ENCODE data around the gene RTN1. TPM values are rescaled to one million over a fixed set of nuclear protein-coding genes. Genes with fewer than 3 reads are reported as not detected.

The RTN1 gene
- total RNA-seq, 4 donors from 2014 or later, result 2.4 to 4.9 (median 4.6) TPM; not detected in 1

DNA sequence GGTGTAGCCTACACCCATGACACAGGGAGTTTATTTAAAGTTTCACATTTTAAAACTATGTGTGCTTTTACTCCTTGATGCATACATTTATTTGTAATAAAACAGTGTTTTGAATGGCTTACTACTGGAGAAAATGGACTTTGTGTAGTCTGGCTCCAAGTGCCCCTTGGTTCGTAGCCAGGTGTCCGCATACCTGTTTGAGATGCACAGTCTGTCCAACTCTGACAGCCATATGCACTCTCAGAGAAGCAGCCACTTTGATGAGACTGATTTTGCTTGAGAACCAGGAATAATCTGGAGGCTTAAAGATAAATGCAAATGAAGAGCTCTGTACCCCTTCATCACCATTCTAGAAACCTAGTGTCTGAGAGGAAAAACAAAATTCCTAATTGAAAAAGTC, 24.0 kb downstream of the RTN1 start:
- 79% methylated on average over 2 of the region's 2 CpGs; no CpG with 5 or more reads in 1 of the 2 donors for WGBS, 2 donors (ENCODE audit: low coverage in 1 of 2)
- intact Hi-C loops (cut with DNase I; ENCODE audit: low total_unique reads) (no loop called here), in situ Hi-C loops (cut with MboI; ENCODE audit: low pct_ligation_motif_present in 1 of 4, low pct_unique_long_range_greater_than_20kb in 1 of 4, low sequenced_read_pairs in 3 of 4) (no loop called here)
- Histone ChIP-seq H3K4me1 (no peaks in the 10 kb centered on the region), H3K9me3 (no peaks in the 10 kb centered on the region), H3K4me3 (no peak overlapping the region), H3K27ac (no peak overlapping the region), H3K36me3 (no peaks in the 10 kb centered on the region), H3K27me3 (no peaks in the 10 kb centered on the region)
- TF ChIP-seq, protein P1, sequence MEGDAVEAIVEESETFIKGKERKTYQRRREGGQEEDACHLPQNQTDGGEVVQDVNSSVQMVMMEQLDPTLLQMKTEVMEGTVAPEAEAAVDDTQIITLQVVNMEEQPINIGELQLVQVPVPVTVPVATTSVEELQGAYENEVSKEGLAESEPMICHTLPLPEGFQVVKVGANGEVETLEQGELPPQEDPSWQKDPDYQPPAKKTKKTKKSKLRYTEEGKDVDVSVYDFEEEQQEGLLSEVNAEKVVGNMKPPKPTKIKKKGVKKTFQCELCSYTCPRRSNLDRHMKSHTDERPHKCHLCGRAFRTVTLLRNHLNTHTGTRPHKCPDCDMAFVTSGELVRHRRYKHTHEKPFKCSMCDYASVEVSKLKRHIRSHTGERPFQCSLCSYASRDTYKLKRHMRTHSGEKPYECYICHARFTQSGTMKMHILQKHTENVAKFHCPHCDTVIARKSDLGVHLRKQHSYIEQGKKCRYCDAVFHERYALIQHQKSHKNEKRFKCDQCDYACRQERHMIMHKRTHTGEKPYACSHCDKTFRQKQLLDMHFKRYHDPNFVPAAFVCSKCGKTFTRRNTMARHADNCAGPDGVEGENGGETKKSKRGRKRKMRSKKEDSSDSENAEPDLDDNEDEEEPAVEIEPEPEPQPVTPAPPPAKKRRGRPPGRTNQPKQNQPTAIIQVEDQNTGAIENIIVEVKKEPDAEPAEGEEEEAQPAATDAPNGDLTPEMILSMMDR (IDR thresholded peaks at IDR 0.05), result no peak
- TF ChIP-seq POLR2A (IDR thresholded peaks at IDR 0.05) (no peak), POLR2AphosphoS5 (IDR thresholded peaks at IDR 0.05) (no peak), EP300 (IDR thresholded peaks at IDR 0.05; ENCODE audit: low read depth) (no peak)
- DNase-seq, result no peak

DNA sequence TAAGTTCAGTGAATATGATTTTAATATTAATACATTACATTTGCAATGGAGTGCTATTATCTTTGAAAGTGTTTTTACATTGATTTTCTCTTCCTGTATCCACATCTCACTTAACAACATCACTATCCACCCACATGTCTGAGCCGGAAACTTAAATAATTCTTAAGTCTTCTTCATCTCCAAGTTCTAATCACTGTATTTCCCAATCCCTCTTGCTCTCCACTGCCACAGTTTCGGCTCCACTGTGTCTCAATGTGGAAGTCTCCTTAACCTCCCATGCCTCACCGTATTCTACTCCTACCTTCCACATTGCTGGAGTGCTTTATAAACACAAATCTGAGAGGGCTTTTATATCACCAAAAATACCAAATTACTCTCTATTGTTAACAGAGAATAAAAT, 25.3 kb downstream of the RTN1 start:
- no peak overlapping the region for H3K4me3 ChIP-seq
- 78 to 91% methylated on average over 3 of the region's 3 CpGs for WGBS, 2 donors (ENCODE audit: low coverage in 1 of 2)
- H3K4me1 ChIP-seq, result no peaks in the 10 kb centered on the region
- H3K27me3 ChIP-seq, result no peaks in the 10 kb centered on the region
- DNase-seq, result no peak
- no peak overlapping the region for H3K27ac ChIP-seq
- intact Hi-C loops (cut with DNase I; ENCODE audit: low total_unique reads), result no loop called here
- H3K36me3 ChIP-seq, result no peaks in the 10 kb centered on the region
- H3K9me3 ChIP-seq, result no peaks in the 10 kb centered on the region
- in situ Hi-C loops (cut with MboI; ENCODE audit: low pct_ligation_motif_present in 1 of 4, low pct_unique_long_range_greater_than_20kb in 1 of 4, low sequenced_read_pairs in 3 of 4), result no loop called here
- TF ChIP-seq EP300 (IDR thresholded peaks at IDR 0.05; ENCODE audit: low read depth), result no peak
- TF ChIP-seq POLR2A (IDR thresholded peaks at IDR 0.05), result no peak
- TF ChIP-seq, protein P1 (IDR thresholded peaks at IDR 0.05), result no peak
- no peak for TF ChIP-seq POLR2AphosphoS5 (IDR thresholded peaks at IDR 0.05)

DNA sequence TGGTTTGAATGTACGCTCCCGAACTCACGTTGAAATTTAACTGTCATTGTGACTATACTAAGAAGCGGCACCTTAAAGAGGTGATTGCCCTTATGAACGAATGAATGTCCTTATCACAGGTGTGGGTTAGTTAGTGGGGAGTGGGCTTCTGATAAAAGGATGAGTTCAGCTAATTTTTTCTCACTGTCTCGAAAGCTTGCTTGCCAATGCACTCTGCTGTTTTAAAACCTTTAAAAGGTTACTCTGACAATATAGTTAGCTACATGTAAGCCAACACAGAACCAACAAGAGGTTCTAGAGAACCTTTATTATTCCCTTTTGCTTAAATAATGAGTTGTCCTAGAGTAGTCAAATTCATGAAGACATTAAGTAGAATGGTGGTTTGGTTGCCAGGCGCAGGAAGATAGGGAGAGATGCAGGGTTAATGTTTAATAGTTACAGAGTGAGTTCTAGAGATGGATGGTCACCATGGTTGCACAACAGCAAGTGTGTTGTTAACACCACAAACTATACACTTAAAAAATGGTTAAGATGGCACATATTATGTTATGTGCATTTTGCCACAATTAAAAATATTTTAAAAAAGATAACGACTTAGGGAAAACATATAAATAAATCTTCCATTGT, 26.3 kb downstream of the RTN1 start:
- Histone ChIP-seq H3K9me3 (no peaks in the 10 kb centered on the region), H3K27me3 (no peaks in the 10 kb centered on the region), H3K4me1 (no peaks in the 10 kb centered on the region), H3K27ac (no peak overlapping the region), H3K36me3 (no peaks in the 10 kb centered on the region), H3K4me3 (no peak overlapping the region)
- no peak for DNase-seq
- intact Hi-C loops (cut with DNase I; ENCODE audit: low total_unique reads) (no loop called here), in situ Hi-C loops (cut with MboI; ENCODE audit: low pct_ligation_motif_present in 1 of 4, low pct_unique_long_range_greater_than_20kb in 1 of 4, low sequenced_read_pairs in 3 of 4) (no loop called here)
- TF ChIP-seq POLR2AphosphoS5 (IDR thresholded peaks at IDR 0.05) (no peak), EP300 (IDR thresholded peaks at IDR 0.05; ENCODE audit: low read depth) (no peak), POLR2A (IDR thresholded peaks at IDR 0.05) (no peak)
- TF ChIP-seq, protein P1 (IDR thresholded peaks at IDR 0.05), result no peak
- 80 to 86% methylated on average over 8 of the region's 8 CpGs for WGBS, 2 donors (ENCODE audit: low coverage in 1 of 2)

DNA sequence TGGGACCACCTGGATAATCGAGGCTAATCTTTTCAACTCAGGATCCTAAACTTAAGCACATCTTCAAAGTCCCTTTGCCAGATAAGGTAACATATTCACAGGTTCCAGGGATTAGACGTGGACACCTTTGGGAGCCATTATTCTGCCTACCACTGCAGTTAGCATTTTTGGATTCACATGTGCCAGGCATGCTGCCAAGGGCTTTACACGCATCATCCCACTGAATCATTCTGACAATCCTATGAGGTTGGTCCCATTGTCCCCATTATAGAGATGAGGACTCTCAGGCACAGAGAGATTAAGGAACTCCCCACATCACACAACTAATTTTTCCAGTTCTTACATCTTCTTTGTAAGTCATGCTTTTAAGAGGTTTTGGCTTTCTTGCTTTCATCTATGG, 34.5 kb downstream of the RTN1 start:
- intact Hi-C loops (cut with DNase I; ENCODE audit: low total_unique reads) (no loop called here), in situ Hi-C loops (cut with MboI; ENCODE audit: low pct_ligation_motif_present in 1 of 4, low pct_unique_long_range_greater_than_20kb in 1 of 4, low sequenced_read_pairs in 3 of 4) (no loop called here)
- no peaks in the 10 kb centered on the region for H3K9me3 ChIP-seq
- DNase-seq, result no peak
- no peak overlapping the region for H3K27ac ChIP-seq
- no peak for TF ChIP-seq POLR2AphosphoS5 (IDR thresholded peaks at IDR 0.05)
- TF ChIP-seq EP300 (IDR thresholded peaks at IDR 0.05; ENCODE audit: low read depth), result no peak
- TF ChIP-seq POLR2A (IDR thresholded peaks at IDR 0.05), result no peak
- TF ChIP-seq, protein P1 (IDR thresholded peaks at IDR 0.05), result no peak
- H3K4me1 ChIP-seq, result no peaks in the 10 kb centered on the region
- WGBS, 2 donors (ENCODE audit: low coverage in 1 of 2), result 71 to 81% methylated on average over 3 of the region's 3 CpGs
- H3K36me3 ChIP-seq, result no peaks in the 10 kb centered on the region
- no peaks in the 10 kb centered on the region for H3K27me3 ChIP-seq
- H3K4me3 ChIP-seq, result no peak overlapping the region

All from transverse colon (tissue), 4 donors.